Caco-2 (cell line): ENCODE measurements around the gene TMA16. TPM values are rescaled to one million over a fixed set of nuclear protein-coding genes. Genes with fewer than 3 reads are reported as not detected.

Experiments
- BruUV-seq: library from RNA; stranded (reverse); fragments of 400-500 nt; replicated peaks from 2 replicates; lab custom pipeline; 2021; lab: Mats Ljungman, UMichigan
- CTCF ChIA-PET: fragments of 300-600 bp; sonication (Branson Sonifier 250); formaldehyde crosslinking; loops from one replicate; lab custom pipeline; 2022; ENCODE audit warnings: antibody characterized with exemption; lab: Charles Lee
- POLR2A ChIA-PET: fragments of 300-600 bp; sonication (Branson Sonifier 250); formaldehyde crosslinking; loops from one replicate; lab custom pipeline; 2022; ENCODE audit warnings: antibody characterized with exemption; lab: Charles Lee
- DNase-seq, 2 experiments: peaks; one replicate each; pipeline versions ENCODE4 v3.0.0 to v3.0.0-alpha.2; 2020 to 2022
- H3K27me3 ChIP-seq: replicated peaks from 2 replicates; pipeline ENCODE4 v1.6.0; 2011; ENCODE audit warnings: low read length; ENCODE audit not compliant: control insufficient read depth, insufficient read depth
- H3K36me3 ChIP-seq: 2 replicates; pipeline ENCODE4 v1.5.1; 2011; ENCODE audit warnings: low read length; ENCODE audit not compliant: control insufficient read depth, insufficient read depth
- H3K4me1 ChIP-seq: fragments of 250-450 bp; sonication (Bioruptor Pico); 2 replicates; pipeline ENCODE4 v1.5.1; 2020; ENCODE audit warnings: mild to moderate bottlenecking
- H3K4me3 ChIP-seq: 2 replicates; pipeline ENCODE4 v1.5.1; 2011; ENCODE audit warnings: low read depth, mild to moderate bottlenecking, control low read depth, low read length
- H3K9me3 ChIP-seq: fragments of 250-450 bp; sonication (Bioruptor Pico); 2 replicates; pipeline ENCODE4 v1.5.1; 2020; ENCODE audit warnings: mild to moderate bottlenecking, moderate library complexity
- H3K27ac Mint-ChIP-seq: one replicate; pipeline ENCODE4 v1.8.0; 2022; ENCODE audit warnings: mixed read lengths; ENCODE audit not compliant: unreplicated experiment
- H3K27me3 Mint-ChIP-seq: one replicate; pipeline ENCODE4 v1.8.0; 2022; ENCODE audit warnings: mixed read lengths; ENCODE audit not compliant: insufficient read depth, unreplicated experiment
- H3K36me3 Mint-ChIP-seq: one replicate; pipeline ENCODE4 v1.8.0; 2022; ENCODE audit warnings: mild to moderate bottlenecking, mixed read lengths; ENCODE audit not compliant: insufficient read depth, unreplicated experiment
- H3K4me1 Mint-ChIP-seq: one replicate; pipeline ENCODE4 v1.8.0; 2022; ENCODE audit warnings: low read depth, mixed read lengths; ENCODE audit not compliant: unreplicated experiment
- H3K4me3 Mint-ChIP-seq: one replicate; pipeline ENCODE4 v1.8.0; 2022; ENCODE audit warnings: mild to moderate bottlenecking, moderate library complexity, mixed read lengths; ENCODE audit not compliant: unreplicated experiment
- H3K9me3 Mint-ChIP-seq: one replicate; pipeline ENCODE4 v1.8.0; 2022; ENCODE audit warnings: mixed read lengths; ENCODE audit not compliant: unreplicated experiment
- CTCF ChIP-seq, 2 experiments: fragments of 200-600 bp in 1 of 2; IDR thresholded peaks; 1 replicate in 1 of 2; 2 replicates in 1 of 2; pipeline versions ENCODE4 v1.5.1 to v1.8.0; 2011 to 2022; ENCODE audit warnings: antibody characterized with exemption in 1 of 2, control low read depth in 1 of 2, inconsistent platforms in 1 of 2, low read depth in 1 of 2, low read length in 1 of 2, mild to moderate bottlenecking in 1 of 2, moderate library complexity in 1 of 2; ENCODE audit not compliant: insufficient read depth in 1 of 2, severe bottlenecking in 1 of 2, unreplicated experiment in 1 of 2
- intact Hi-C: fragments of 100-400 bp; cut with micrococcal nuclease; formaldehyde crosslinking; loops from one replicate; pipeline ENCODE4 v1.10.0; 2022; ENCODE audit not compliant: unreplicated experiment
- total RNA-seq: library from RNA; stranded (reverse); gene quantifications from 2 replicates; pipeline ENCODE4 v1.2.3, GENCODE V29; 2022

The TMA16 gene
- total RNA-seq, 1 experiment from 2014 or later, result 31.1 TPM

- DNase-seq, result no peak
- ChIA-PET POLR2A (no interaction called here), CTCF (no interaction called here)
- intact Hi-C loops, result loop anchor here (5.0 kb wide), 3 partner anchors 323 to 1257 kb away; partner anchors contain the start of gene NAF1
- Mint-ChIP-seq H3K27me3 (peaks cover 7% of the 10 kb centered on the region), H3K9me3 (no peaks in the 10 kb centered on the region), H3K4me1 (no peaks in the 10 kb centered on the region), H3K36me3 (peaks cover 9% of the 10 kb centered on the region), H3K27ac (no peak overlapping the region), H3K4me3 (no peak overlapping the region)
- H3K27me3 ChIP-seq, result no peaks in the 10 kb centered on the region
- H3K4me3 ChIP-seq, result no peak overlapping the region
- H3K4me1 ChIP-seq, result no peaks in the 10 kb centered on the region
- no peaks in the 10 kb centered on the region for H3K9me3 ChIP-seq
- H3K36me3 ChIP-seq, result no peaks in the 10 kb centered on the region
- TF ChIP-seq CTCF (IDR thresholded peaks at IDR 0.05; ENCODE audit: insufficient read depth in 1 of 2, low read depth in 1 of 2, low read length in 1 of 2, severe bottlenecking in 1 of 2, unreplicated experiment in 1 of 2), result no peak
- BruUV-seq, result no TSS peak
These were observed 4.6 kb upstream of the TMA16 start for GRCh38 chr4:163489929-163490328.

GRCh38 chr4:163492951-163493504 is 1.5 kb upstream of the TMA16 start:
- H3K9me3 ChIP-seq, result no peaks in the 10 kb centered on the region
- H3K4me1 ChIP-seq, result 0 out of 2 replicates have a peak, but pooled peaks cover 3% of the 10 kb centered on the region
- Mint-ChIP-seq H3K4me3 (peak overlapping the region; percentile 90), H3K9me3 (no peaks in the 10 kb centered on the region), H3K4me1 (peaks cover 5% of the 10 kb centered on the region), H3K36me3 (peaks cover 12% of the 10 kb centered on the region), H3K27me3 (peaks cover 3% of the 10 kb centered on the region), H3K27ac (peak overlapping the region; percentile 99)
- POLR2A ChIA-PET, result no interaction called here
- CTCF ChIA-PET, result interaction anchor here (2.1 kb wide), 1 partner anchor 57 kb away, joined by 10 read pairs; no protein-coding TSS in a partner anchor
- no TSS peak for BruUV-seq
- no peak for TF ChIP-seq CTCF (IDR thresholded peaks at IDR 0.05; ENCODE audit: insufficient read depth in 1 of 2, low read depth in 1 of 2, low read length in 1 of 2, severe bottlenecking in 1 of 2, unreplicated experiment in 1 of 2)
- no peak for DNase-seq
- no peak overlapping the region for H3K4me3 ChIP-seq
- intact Hi-C loops, result loop anchor here (5.0 kb wide), 2 partner anchors 326 to 1254 kb away; partner anchors contain the start of gene NAF1
- H3K27me3 ChIP-seq, result no peaks in the 10 kb centered on the region
- H3K36me3 ChIP-seq, result no peaks in the 10 kb centered on the region

- Mint-ChIP-seq H3K4me1 (peaks cover 5% of the 10 kb centered on the region), H3K4me3 (peak overlapping the region; percentile 90), H3K36me3 (peaks cover 12% of the 10 kb centered on the region), H3K27me3 (peaks cover 3% of the 10 kb centered on the region), H3K9me3 (no peaks in the 10 kb centered on the region), H3K27ac (peak overlapping the region; percentile 99)
- no peak for TF ChIP-seq CTCF (IDR thresholded peaks at IDR 0.05; ENCODE audit: insufficient read depth in 1 of 2, low read depth in 1 of 2, low read length in 1 of 2, severe bottlenecking in 1 of 2, unreplicated experiment in 1 of 2)
- DNase-seq, result no peak
- TSS peak; percentile 73 for BruUV-seq
- Histone ChIP-seq H3K27me3 (no peaks in the 10 kb centered on the region), H3K9me3 (no peaks in the 10 kb centered on the region), H3K4me1 (0 out of 2 replicates have a peak, but pooled peaks cover 3% of the 10 kb centered on the region), H3K4me3 (peak overlapping the region; percentile 64), H3K36me3 (no peaks in the 10 kb centered on the region)
- intact Hi-C loops, result loop anchor here (5.0 kb wide), 2 partner anchors 326 to 1254 kb away; partner anchors contain the start of gene NAF1
- ChIA-PET POLR2A (interaction anchor here (0.8 to 1.0 kb wide), 2 partner anchors 12 to 57 kb away, joined by 3 to 5 read pairs; no protein-coding TSS in a partner anchor), CTCF (interaction anchor here (0.6 to 2.1 kb wide), 5 partner anchors 50 to 156 kb away, joined by 3 to 10 read pairs (median 3); no protein-coding TSS in a partner anchor)
These were observed 689 bp upstream of the TMA16 start for GRCh38 chr4:163493643-163494359.
